Activated T-cell treated with anti-CD3 and anti-CD28 coated beads for 24 hours (primary cell): ENCODE results near the gene GGTLC2.
A peak's percentile ranks its signal among the peaks of the same experiment; 100 is the strongest.

Experiments used
- DNase-seq: peaks from one replicate; pipeline ENCODE4 v3.0.0-alpha.2; 2020; ENCODE audit warnings: low read depth

GGTLC2 gene

GRCh38 chr22:22691716-22692701 lies 47.6 kb downstream of the GGTLC2 start:
- DNase-seq = no peak

GRCh38 chr22:22692707-22693530 lies 48.5 kb downstream of the GGTLC2 start:
- DNase-seq = peak; percentile 41

GRCh38 chr22:22693531-22693884 lies 49.1 kb downstream of the GGTLC2 start:
- DNase-seq = no peak

- no peak for DNase-seq
Observed at GRCh38 chr22:22694106-22694505, 49.7 kb downstream of the GGTLC2 start.

- DNase-seq = no peak
Observed at GRCh38 chr22:22696104-22696503, 51.7 kb downstream of the GGTLC2 start.
